PC-9 (cell line): ENCODE measurements around the gene JAG2. TPM values are rescaled to one million over a fixed set of nuclear protein-coding genes. Genes with fewer than 3 reads are reported as not detected.

Source experiments
- BruUV-seq: library from RNA; stranded (reverse); fragments of 400-500 nt; replicated peaks from 2 replicates; lab custom pipeline; 2021; lab: Mats Ljungman, UMichigan
- CTCF ChIA-PET: fragments of 300-600 bp; sonication (Branson Sonifier 250); formaldehyde crosslinking; loops from one replicate; lab custom pipeline; 2022; ENCODE audit warnings: antibody characterized with exemption; lab: Charles Lee
- POLR2A ChIA-PET: fragments of 300-600 bp; sonication (Branson Sonifier 250); formaldehyde crosslinking; loops from one replicate; lab custom pipeline; 2022; ENCODE audit warnings: antibody characterized with exemption; ENCODE audit not compliant: unreplicated experiment; lab: Charles Lee
- DNase-seq, 2 experiments: peaks; one replicate each; pipeline versions ENCODE4 v3.0.0 to v3.0.0-alpha.2; 2015 to 2022; ENCODE audit warnings: mixed read lengths in 1 of 2
- H2AFZ ChIP-seq: fragments of 200-600 bp; sonication (generic); 2 replicates; pipeline ENCODE4 v1.8.1; 2017; ENCODE audit warnings: antibody characterized with exemption
- H3F3A ChIP-seq: fragments of 200-600 bp; sonication (generic); 2 replicates; pipeline ENCODE4 v1.8.1; 2017; ENCODE audit warnings: antibody characterized with exemption, mild to moderate bottlenecking, low read depth; ENCODE audit not compliant: insufficient read depth
- H3K27ac ChIP-seq: fragments of 200-600 bp; sonication (generic); 2 replicates; pipeline ENCODE4 v1.6.1; 2016; ENCODE audit warnings: mixed run types
- H3K27me3 ChIP-seq: fragments of 200-600 bp; sonication (generic); 2 replicates; pipeline ENCODE4 v1.6.1; 2016; ENCODE audit warnings: low read depth, mixed run types; ENCODE audit not compliant: insufficient read depth
- H3K36me3 ChIP-seq: fragments of 200-600 bp; sonication (generic); 2 replicates; pipeline ENCODE4 v1.6.1; 2016; ENCODE audit warnings: low read depth, mixed run types
- H3K4me1 ChIP-seq: fragments of 200-600 bp; sonication (generic); replicated peaks from 2 replicates; pipeline ENCODE4 v1.6.1; 2016; ENCODE audit warnings: mixed run types; ENCODE audit not compliant: insufficient read depth
- H3K4me2 ChIP-seq: fragments of 200-600 bp; sonication (generic); 2 replicates; pipeline ENCODE4 v1.6.1; 2017; ENCODE audit warnings: mixed run types
- H3K4me3 ChIP-seq: fragments of 200-600 bp; sonication (generic); 2 replicates; pipeline ENCODE4 v1.6.1; 2016; ENCODE audit warnings: mixed run types
- H3K79me2 ChIP-seq: fragments of 200-600 bp; sonication (generic); 2 replicates; pipeline ENCODE4 v1.6.1; 2017; ENCODE audit warnings: low read depth, mixed run types
- H3K9me2 ChIP-seq: fragments of 200-600 bp; sonication (generic); 2 replicates; pipeline ENCODE4 v1.8.1; 2017; ENCODE audit warnings: mild to moderate bottlenecking; ENCODE audit not compliant: insufficient read depth
- H3K9me3 ChIP-seq: fragments of 200-600 bp; sonication (generic); 2 replicates; pipeline ENCODE4 v1.8.1; 2016; ENCODE audit warnings: low read depth; ENCODE audit not compliant: insufficient read depth
- H4K20me1 ChIP-seq: fragments of 200-600 bp; sonication (generic); 2 replicates; pipeline ENCODE4 v1.8.1; 2017; ENCODE audit not compliant: insufficient read depth
- EZH2 ChIP-seq: fragments of 200-600 bp; sonication (generic); IDR thresholded peaks from 2 replicates; pipeline ENCODE4 v1.8.0; 2017; ENCODE audit warnings: antibody characterized with exemption, low read depth
- intact Hi-C: fragments of 100-400 bp; cut with micrococcal nuclease; formaldehyde crosslinking; loops from one replicate; pipeline ENCODE4 v1.10.0; 2022; ENCODE audit not compliant: unreplicated experiment
- total RNA-seq: library from RNA; stranded (reverse); gene quantifications from 2 replicates; pipeline ENCODE4 v1.2.3, GENCODE V29; 2021
- TF ChIP-seq, protein P1 (sequence below): fragments of 200-600 bp; sonication (generic); conservative IDR thresholded peaks from 2 replicates; pipeline ENCODE4 v1.6.1; 2017; ENCODE audit warnings: mixed run types, antibody characterized with exemption, mild to moderate bottlenecking, moderate library complexity

Gene JAG2
- total RNA-seq, 1 experiment from 2014 or later = 17.8 TPM

DNA sequence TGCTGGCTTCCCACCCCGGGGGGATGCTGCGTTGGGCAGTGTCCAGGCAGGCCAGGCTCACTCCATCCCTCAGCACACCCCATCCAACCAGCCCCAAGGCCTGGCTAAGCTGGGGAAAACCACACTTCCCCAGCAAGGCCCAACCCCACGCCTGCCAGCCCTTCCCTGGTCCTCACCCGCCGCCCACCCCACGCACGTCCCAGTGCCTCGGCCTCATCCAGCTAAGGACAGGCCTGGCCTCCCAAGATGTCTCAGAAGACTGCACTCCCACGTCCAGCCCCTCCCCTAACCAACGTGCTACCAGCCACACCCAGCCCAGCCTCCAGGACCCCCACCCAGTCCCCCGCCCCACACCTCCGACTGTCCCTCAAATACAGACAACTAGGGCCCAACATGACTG is 9.8 kb downstream of the JAG2 start:
- TF ChIP-seq EZH2 = no peak
- TF ChIP-seq, protein P1, sequence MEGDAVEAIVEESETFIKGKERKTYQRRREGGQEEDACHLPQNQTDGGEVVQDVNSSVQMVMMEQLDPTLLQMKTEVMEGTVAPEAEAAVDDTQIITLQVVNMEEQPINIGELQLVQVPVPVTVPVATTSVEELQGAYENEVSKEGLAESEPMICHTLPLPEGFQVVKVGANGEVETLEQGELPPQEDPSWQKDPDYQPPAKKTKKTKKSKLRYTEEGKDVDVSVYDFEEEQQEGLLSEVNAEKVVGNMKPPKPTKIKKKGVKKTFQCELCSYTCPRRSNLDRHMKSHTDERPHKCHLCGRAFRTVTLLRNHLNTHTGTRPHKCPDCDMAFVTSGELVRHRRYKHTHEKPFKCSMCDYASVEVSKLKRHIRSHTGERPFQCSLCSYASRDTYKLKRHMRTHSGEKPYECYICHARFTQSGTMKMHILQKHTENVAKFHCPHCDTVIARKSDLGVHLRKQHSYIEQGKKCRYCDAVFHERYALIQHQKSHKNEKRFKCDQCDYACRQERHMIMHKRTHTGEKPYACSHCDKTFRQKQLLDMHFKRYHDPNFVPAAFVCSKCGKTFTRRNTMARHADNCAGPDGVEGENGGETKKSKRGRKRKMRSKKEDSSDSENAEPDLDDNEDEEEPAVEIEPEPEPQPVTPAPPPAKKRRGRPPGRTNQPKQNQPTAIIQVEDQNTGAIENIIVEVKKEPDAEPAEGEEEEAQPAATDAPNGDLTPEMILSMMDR = no peak

GRCh38 chr14:105157872-105158271 is 10.7 kb downstream of the JAG2 start:
- ChIA-PET POLR2A (no interaction called here), CTCF (no interaction called here)
- Histone ChIP-seq H3K9me3 (no peaks in the 10 kb centered on the region), H3K27ac (no peak overlapping the region), H3K4me2 (no peak overlapping the region), H3K9me2 (no peaks in the 10 kb centered on the region), H3K4me3 (no peak overlapping the region), H3K79me2 (peaks cover 7% of the 10 kb centered on the region), H3K36me3 (no peaks in the 10 kb centered on the region), H2AFZ (no peak overlapping the region), H3K27me3 (no peaks in the 10 kb centered on the region), H3F3A (no peaks in the 10 kb centered on the region), H4K20me1 (peaks cover 19% of the 10 kb centered on the region), H3K4me1 (no peaks in the 10 kb centered on the region)
- no TSS peak for BruUV-seq
- DNase-seq = no peak
- TF ChIP-seq EZH2 = no peak
- TF ChIP-seq, protein P1 = no peak
- intact Hi-C loops = no loop called here

More for the DNA sequence above, 9.8 kb downstream of the JAG2 start:
- H3F3A ChIP-seq = no peaks in the 10 kb centered on the region
- H3K79me2 ChIP-seq = peaks cover 8% of the 10 kb centered on the region
- H2AFZ ChIP-seq = no peak overlapping the region
- DNase-seq = no peak
- intact Hi-C loops = no loop called here
- no peaks in the 10 kb centered on the region for H3K9me3 ChIP-seq
- no peak overlapping the region for H3K4me2 ChIP-seq
- no peaks in the 10 kb centered on the region for H3K36me3 ChIP-seq
- CTCF ChIA-PET = no interaction called here
- H3K9me2 ChIP-seq = no peaks in the 10 kb centered on the region
- no peak overlapping the region for H3K27ac ChIP-seq
- H3K4me1 ChIP-seq = no peaks in the 10 kb centered on the region
- POLR2A ChIA-PET = no interaction called here
- BruUV-seq = no TSS peak
- no peaks in the 10 kb centered on the region for H3K27me3 ChIP-seq
- H3K4me3 ChIP-seq = no peak overlapping the region
- H4K20me1 ChIP-seq = peaks cover 20% of the 10 kb centered on the region

DNA sequence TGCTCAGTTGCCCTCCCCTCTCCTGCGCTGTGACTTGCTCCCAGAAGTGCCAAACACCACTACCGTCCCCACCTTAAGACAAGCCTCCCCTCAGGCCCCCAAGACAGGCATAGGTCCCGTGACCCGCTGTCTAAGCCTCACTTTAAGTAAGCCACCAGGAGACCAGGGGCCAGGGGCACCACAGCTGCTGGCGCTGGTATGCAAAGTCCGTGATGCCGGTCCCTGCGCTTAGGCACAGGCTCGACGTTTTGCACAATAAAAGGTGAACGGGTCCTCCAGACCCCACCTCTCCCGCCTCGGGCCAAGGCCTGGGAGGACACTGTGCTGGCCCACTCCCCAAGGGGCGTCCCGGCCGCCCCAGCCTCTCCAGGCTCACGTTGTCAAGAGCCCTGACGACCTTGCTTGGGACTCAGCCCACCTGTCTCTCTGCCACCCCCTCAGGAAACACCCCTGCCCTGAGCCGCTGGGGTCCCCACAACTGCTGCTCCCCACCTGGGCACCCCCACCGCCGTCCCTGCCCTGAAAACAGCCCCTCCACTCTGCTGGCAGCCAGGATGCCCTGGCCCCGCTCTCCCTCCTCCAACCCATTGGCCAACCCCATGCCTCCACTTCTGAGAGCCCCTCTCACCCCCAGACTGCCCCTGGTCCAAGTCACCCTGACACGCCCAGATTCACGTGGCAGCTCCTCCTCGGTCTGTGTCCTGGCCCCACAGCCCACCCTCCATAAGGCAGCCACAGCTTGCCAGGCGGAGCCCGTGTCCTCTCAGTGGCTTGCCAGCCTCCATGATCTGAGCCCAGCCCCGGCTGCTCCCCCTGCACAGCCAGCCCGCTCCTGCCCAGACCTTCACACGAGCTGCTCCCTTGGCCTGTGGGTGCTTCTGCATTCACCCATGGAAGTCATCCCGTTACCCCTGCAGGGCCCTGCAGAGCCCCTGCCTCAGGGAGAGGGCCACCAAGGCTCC is 11.9 kb downstream of the JAG2 start:
- POLR2A ChIA-PET = no interaction called here
- no peaks in the 10 kb centered on the region for H3K9me2 ChIP-seq
- H3K27me3 ChIP-seq = no peaks in the 10 kb centered on the region
- no peak for TF ChIP-seq EZH2
- TF ChIP-seq, protein P1 = no peak
- peaks cover 9% of the 10 kb centered on the region; the same call in 1 of the 2 replicates for H4K20me1 ChIP-seq
- H3K4me2 ChIP-seq = no peak overlapping the region
- no peak overlapping the region for H3K27ac ChIP-seq
- CTCF ChIA-PET = no interaction called here
- H3K4me3 ChIP-seq = no peak overlapping the region
- H3K4me1 ChIP-seq = no peaks in the 10 kb centered on the region
- intact Hi-C loops = no loop called here
- H3K79me2 ChIP-seq = no peaks in the 10 kb centered on the region
- H3K9me3 ChIP-seq = no peaks in the 10 kb centered on the region
- no peaks in the 10 kb centered on the region for H3K36me3 ChIP-seq
- DNase-seq = no peak
- H3F3A ChIP-seq = no peaks in the 10 kb centered on the region
- no peak overlapping the region for H2AFZ ChIP-seq
- no TSS peak for BruUV-seq
